Keratinocyte (primary cell): Measurements from ENCODE around the gene CACNG7.

ENCODE experiments used
- EZH2 ChIP-seq: IDR thresholded peaks from one replicate; pipeline ENCODE4 v1.6.1; 2012; ENCODE audit warnings: inconsistent platforms, mild to moderate bottlenecking, low read length, moderate library complexity
- TF ChIP-seq, protein P1 (sequence below), 3 experiments: IDR thresholded peaks in 1 of 3; conservative IDR thresholded peaks in 1 of 3; optimal IDR thresholded peaks in 1 of 3; 2 replicates in 2 of 3; 3 replicates in 1 of 3; pipeline versions ENCODE3 to v1.5.1; 2011; ENCODE audit warnings: low read length in 3 of 3, mild to moderate bottlenecking in 3 of 3, moderate library complexity in 2 of 3, control low read depth in 1 of 3, inconsistent platforms in 1 of 3; ENCODE audit not compliant: insufficient read depth in 2 of 3; ENCODE audit errors: extremely low read depth in 1 of 3

DNA sequence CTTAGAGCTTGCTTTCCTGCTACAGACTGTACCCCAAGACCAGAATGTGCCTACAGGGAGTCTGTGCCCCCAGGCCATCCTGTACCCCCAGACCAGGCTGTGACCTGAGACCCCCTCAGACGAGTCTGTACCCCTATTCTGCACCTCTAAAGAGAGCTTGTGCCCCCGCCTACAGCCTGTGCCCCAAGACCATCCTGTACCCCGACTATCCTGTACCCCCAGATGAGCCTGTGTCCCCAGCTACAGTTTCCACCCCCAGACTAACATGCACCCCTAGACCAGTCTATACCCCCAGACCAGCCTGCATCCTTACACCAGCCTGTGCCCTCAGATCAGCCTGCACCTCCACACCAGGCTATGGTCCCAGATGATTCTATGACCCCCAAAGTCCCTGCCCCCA, 84.4 kb downstream of the CACNG7 start:
- TF ChIP-seq, protein P1, sequence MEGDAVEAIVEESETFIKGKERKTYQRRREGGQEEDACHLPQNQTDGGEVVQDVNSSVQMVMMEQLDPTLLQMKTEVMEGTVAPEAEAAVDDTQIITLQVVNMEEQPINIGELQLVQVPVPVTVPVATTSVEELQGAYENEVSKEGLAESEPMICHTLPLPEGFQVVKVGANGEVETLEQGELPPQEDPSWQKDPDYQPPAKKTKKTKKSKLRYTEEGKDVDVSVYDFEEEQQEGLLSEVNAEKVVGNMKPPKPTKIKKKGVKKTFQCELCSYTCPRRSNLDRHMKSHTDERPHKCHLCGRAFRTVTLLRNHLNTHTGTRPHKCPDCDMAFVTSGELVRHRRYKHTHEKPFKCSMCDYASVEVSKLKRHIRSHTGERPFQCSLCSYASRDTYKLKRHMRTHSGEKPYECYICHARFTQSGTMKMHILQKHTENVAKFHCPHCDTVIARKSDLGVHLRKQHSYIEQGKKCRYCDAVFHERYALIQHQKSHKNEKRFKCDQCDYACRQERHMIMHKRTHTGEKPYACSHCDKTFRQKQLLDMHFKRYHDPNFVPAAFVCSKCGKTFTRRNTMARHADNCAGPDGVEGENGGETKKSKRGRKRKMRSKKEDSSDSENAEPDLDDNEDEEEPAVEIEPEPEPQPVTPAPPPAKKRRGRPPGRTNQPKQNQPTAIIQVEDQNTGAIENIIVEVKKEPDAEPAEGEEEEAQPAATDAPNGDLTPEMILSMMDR (optimal IDR thresholded peaks at IDR 0.05 in 1 of 3, IDR thresholded peaks at IDR 0.05 in 1 of 3, conservative IDR thresholded peaks at IDR 0.05 in 1 of 3; ENCODE audit: extremely low read depth in 1 of 3, insufficient read depth in 2 of 3, low read length in 3 of 3) = no peak
- TF ChIP-seq EZH2 = no peak
